ENCODE results near the gene USP13. TPM values are rescaled to one million over a fixed set of nuclear protein-coding genes. Genes with fewer than 3 reads are reported as not detected.

The USP13 gene
- total RNA-seq, 1 experiment from 2014 or later = 19.0 TPM

- DNase-seq (ENCODE audit: low read depth) = no peak
Measured at GRCh38 chr3:179697736-179698332, 45.0 kb downstream of the USP13 start.

- no peak for DNase-seq (ENCODE audit: low read depth)
Measured at GRCh38 chr3:179700716-179701115, 47.9 kb downstream of the USP13 start.

- no peak for DNase-seq (ENCODE audit: low read depth)
Measured at GRCh38 chr3:179701176-179701827, 48.5 kb downstream of the USP13 start.

- no peak for DNase-seq (ENCODE audit: low read depth)
Measured at GRCh38 chr3:179702271-179702947, 49.6 kb downstream of the USP13 start.

- DNase-seq (ENCODE audit: low read depth) = no peak
Measured at GRCh38 chr3:179703816-179704215, 51.0 kb downstream of the USP13 start.

- no peak for DNase-seq (ENCODE audit: low read depth)
Measured at GRCh38 chr3:179706233-179706632, 53.4 kb downstream of the USP13 start.

GRCh38 chr3:179710079-179710478 is 57.2 kb downstream of the USP13 start:
- DNase-seq (ENCODE audit: low read depth) = no peak

GRCh38 chr3:179713643-179714090 is 60.8 kb downstream of the USP13 start:
- peak; percentile 15 for DNase-seq (ENCODE audit: low read depth)

GRCh38 chr3:179715582-179715981 is 62.7 kb downstream of the USP13 start:
- no peak for DNase-seq (ENCODE audit: low read depth)

GRCh38 chr3:179716226-179716625 is 63.4 kb downstream of the USP13 start:
- no peak for DNase-seq (ENCODE audit: low read depth)

GRCh38 chr3:179716811-179717210 is 64.0 kb downstream of the USP13 start:
- peak; percentile 83 for DNase-seq (ENCODE audit: low read depth)

GRCh38 chr3:179717219-179717618 is 64.4 kb downstream of the USP13 start:
- DNase-seq (ENCODE audit: low read depth) = no peak

GRCh38 chr3:179719048-179719734 is 66.4 kb downstream of the USP13 start:
- DNase-seq (ENCODE audit: low read depth) = no peak

- DNase-seq (ENCODE audit: low read depth) = no peak
Measured at GRCh38 chr3:179720196-179720595, 67.4 kb downstream of the USP13 start.

GRCh38 chr3:179723617-179724016 is 70.8 kb downstream of the USP13 start:
- no peak for DNase-seq (ENCODE audit: low read depth)

- DNase-seq (ENCODE audit: low read depth) = no peak
Measured at GRCh38 chr3:179726075-179726699, 73.3 kb downstream of the USP13 start.

- DNase-seq (ENCODE audit: low read depth) = no peak
Measured at GRCh38 chr3:179729086-179729485, 76.2 kb downstream of the USP13 start.

GRCh38 chr3:179729981-179730380 is 77.1 kb downstream of the USP13 start:
- DNase-seq (ENCODE audit: low read depth) = no peak

- DNase-seq (ENCODE audit: low read depth) = no peak
Measured at GRCh38 chr3:179730506-179730905, 77.7 kb downstream of the USP13 start.

GRCh38 chr3:179731544-179731943 is 78.7 kb downstream of the USP13 start:
- no peak for DNase-seq (ENCODE audit: low read depth)

GRCh38 chr3:179732661-179733348 is 80.0 kb downstream of the USP13 start:
- no peak for DNase-seq (ENCODE audit: low read depth)
